PC-3 (cell line): Measurements from ENCODE around the gene GSTA2. TPM values are rescaled to one million over a fixed set of nuclear protein-coding genes. Genes with fewer than 3 reads are reported as not detected.
"Not testable (repeated sequence)": the region's sequence is repeated elsewhere in the genome, so short reads cannot be mapped to it uniquely, and the experiment has no call there.

Experiments
- ATAC-seq: fragments of 200-7000 bp; cut with Tn5 transposase; 2 replicates; pipeline ENCODE4 v1.9.1; 2020; ENCODE audit warnings: mild to moderate bottlenecking, moderate library complexity
- BruUV-seq: library from RNA; stranded (reverse); fragments of 400-500 nt; replicated peaks from 2 replicates; lab custom pipeline; 2021; lab: Mats Ljungman, UMichigan
- CTCF ChIA-PET: fragments of 300-600 bp; sonication (Branson Sonifier 250); formaldehyde crosslinking; loops from one replicate; lab custom pipeline; 2022; ENCODE audit warnings: antibody characterized with exemption; lab: Charles Lee
- POLR2A ChIA-PET: fragments of 300-600 bp; sonication (Branson Sonifier 250); formaldehyde crosslinking; loops from one replicate; lab custom pipeline; 2022; ENCODE audit warnings: antibody characterized with exemption; ENCODE audit not compliant: unreplicated experiment; lab: Charles Lee
- DNase-seq: peaks from one replicate; pipeline ENCODE4 v3.0.0-alpha.2; 2015
- H2AFZ ChIP-seq: fragments of 300-600 bp; sonication (generic); 2 replicates; pipeline ENCODE4 v1.6.0; 2016; ENCODE audit warnings: antibody characterized with exemption, low read length
- H3F3A ChIP-seq: fragments of 300-600 bp; sonication (generic); one replicate; pipeline ENCODE4 v1.6.0; 2017; ENCODE audit warnings: antibody characterized with exemption, low read length, control low read depth, mild to moderate bottlenecking; ENCODE audit not compliant: unreplicated experiment
- H3K27ac ChIP-seq: fragments of 300-600 bp; sonication (generic); 2 replicates; pipeline ENCODE4 v1.5.1; 2016; ENCODE audit warnings: mild to moderate bottlenecking, low read length
- H3K27me3 ChIP-seq: fragments of 300-600 bp; sonication (generic); 2 replicates; pipeline ENCODE4 v1.6.1; 2016; ENCODE audit warnings: low read length, mixed read lengths
- H3K36me3 ChIP-seq: fragments of 300-600 bp; sonication (generic); 2 replicates; pipeline ENCODE4 v1.6.1; 2016; ENCODE audit warnings: low read depth, mixed run types, low read length, mixed read lengths
- H3K4me1 ChIP-seq: fragments of 300-600 bp; sonication (generic); 2 replicates; pipeline ENCODE4 v1.5.1; 2016; ENCODE audit warnings: low read length; ENCODE audit not compliant: insufficient read depth
- H3K4me2 ChIP-seq: fragments of 300-600 bp; sonication (generic); 2 replicates; pipeline ENCODE4 v1.6.0; 2016; ENCODE audit warnings: low read length
- H3K4me3 ChIP-seq: fragments of 300-600 bp; sonication (generic); 2 replicates; pipeline ENCODE4 v1.5.1; 2016; ENCODE audit warnings: mild to moderate bottlenecking, low read length, mixed read lengths
- H3K79me2 ChIP-seq: fragments of 300-600 bp; sonication (generic); 2 replicates; pipeline ENCODE4 v1.6.1; 2017; ENCODE audit warnings: low read length, mixed read lengths
- H3K9ac ChIP-seq: fragments of 300-600 bp; sonication (generic); 2 replicates; pipeline ENCODE4 v1.6.0; 2016; ENCODE audit warnings: mild to moderate bottlenecking, low read length
- H3K9me2 ChIP-seq: fragments of 300-600 bp; sonication (generic); replicated peaks from 2 replicates; pipeline ENCODE4 v1.6.1; 2016; ENCODE audit warnings: mixed run types, low read length, mixed read lengths
- H3K9me3 ChIP-seq: fragments of 300-600 bp; sonication (generic); 2 replicates; pipeline ENCODE4 v1.6.1; 2016; ENCODE audit warnings: low read length, mixed read lengths
- H4K20me1 ChIP-seq: fragments of 300-600 bp; sonication (generic); 2 replicates; pipeline ENCODE4 v1.6.1; 2016; ENCODE audit warnings: low read length, mixed read lengths
- CTCF ChIP-seq: fragments of 300-600 bp; sonication (generic); conservative IDR thresholded peaks from 2 replicates; pipeline ENCODE4 v1.5.1; 2017; ENCODE audit warnings: antibody characterized with exemption, low read depth, mild to moderate bottlenecking, low read length
- EZH2 ChIP-seq: fragments of 300-600 bp; sonication (generic); IDR thresholded peaks from one replicate; pipeline ENCODE4 v1.6.1; 2017; ENCODE audit warnings: antibody characterized with exemption, mild to moderate bottlenecking, low read length; ENCODE audit not compliant: unreplicated experiment
- EZH2phosphoT487 ChIP-seq: fragments of 300-600 bp; sonication (generic); IDR thresholded peaks from 2 replicates; pipeline ENCODE4 v1.6.1; 2018; ENCODE audit warnings: mild to moderate bottlenecking, antibody characterized with exemption, low read length, borderline replicate concordance
- intact Hi-C: fragments of 100-400 bp; cut with micrococcal nuclease; formaldehyde crosslinking; loops from 2 replicates; pipeline ENCODE4 v1.9.0; 2023
- total RNA-seq: library from RNA; depleted of rRNA; stranded (reverse); fragments of >200 nt; gene quantifications from 2 replicates; pipeline ENCODE4 v1.2.3, GENCODE V29; 2014

The GSTA2 gene
- total RNA-seq, 1 experiment from 2014 or later: not detected

DNA sequence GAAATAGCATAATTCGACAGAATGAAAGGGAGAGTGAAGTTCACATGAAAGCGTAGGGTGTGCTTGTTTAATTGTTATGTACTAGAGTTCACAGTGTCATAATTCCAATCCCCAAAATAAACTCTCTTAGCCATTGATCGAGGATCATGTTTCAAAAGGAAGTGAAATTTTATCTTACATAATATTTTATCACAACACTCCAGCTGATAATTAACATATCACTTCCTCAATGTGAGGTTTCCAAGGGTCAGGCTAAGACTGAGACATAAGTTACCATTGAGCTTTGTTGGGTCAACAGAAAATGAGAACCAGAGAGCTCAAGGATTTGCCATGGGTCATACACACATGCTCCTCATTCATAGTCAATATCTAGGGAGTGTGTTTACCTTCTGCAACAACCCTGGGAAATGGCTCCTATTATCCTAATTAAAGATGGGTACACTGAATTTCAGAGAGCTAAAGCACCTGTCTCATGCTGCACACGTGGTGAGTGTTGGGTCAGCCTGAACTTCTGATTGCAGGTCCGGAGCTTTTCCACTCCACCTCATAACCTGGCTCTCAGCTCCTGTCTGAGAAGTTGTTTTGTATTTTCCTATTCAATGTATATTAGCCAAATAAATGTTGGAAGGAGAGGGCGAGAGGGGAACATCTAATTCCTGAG, 3.0 kb downstream of the GSTA2 start:
- intact Hi-C loops: no loop called here
- no peaks in the 10 kb centered on the region for H3K27me3 ChIP-seq

DNA sequence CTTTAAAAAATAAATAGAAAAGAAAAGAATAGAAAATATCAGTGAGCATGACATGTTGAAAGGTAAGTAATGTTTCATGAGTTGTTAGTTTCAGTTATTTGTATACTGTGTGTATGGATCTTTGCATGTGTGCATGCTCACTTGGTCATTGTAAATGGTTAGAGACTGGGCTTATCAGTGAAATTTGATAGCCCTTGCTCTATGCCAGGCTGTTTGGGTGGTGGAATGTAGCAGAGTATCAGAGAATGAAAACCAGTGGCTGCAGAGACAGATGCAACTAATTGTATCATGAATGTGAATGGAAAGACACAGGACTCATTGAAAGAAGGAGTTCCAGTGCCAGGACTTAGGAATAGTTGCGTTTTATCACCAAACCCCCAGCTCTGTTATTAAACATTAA, 4.2 kb downstream of the GSTA2 start:
- no peaks in the 10 kb centered on the region for H3K27me3 ChIP-seq
- ChIA-PET POLR2A (no interaction called here), CTCF (no interaction called here)
- BruUV-seq: no TSS peak
- no peak overlapping the region for H3K4me2 ChIP-seq
- H4K20me1 ChIP-seq: no peaks in the 10 kb centered on the region
- no peaks in the 10 kb centered on the region for H3K4me1 ChIP-seq
- intact Hi-C loops: no loop called here
- no peak overlapping the region for H2AFZ ChIP-seq
- TF ChIP-seq EZH2phosphoT487: no peak
- TF ChIP-seq EZH2: no peak
- no peak for TF ChIP-seq CTCF
- no peak overlapping the region for H3K27ac ChIP-seq
- H3K9me2 ChIP-seq: no peaks in the 10 kb centered on the region
- DNase-seq (no peak), ATAC-seq (no peak)
- no peaks in the 10 kb centered on the region for H3K79me2 ChIP-seq
- no peaks in the 10 kb centered on the region for H3K9me3 ChIP-seq
- H3K9ac ChIP-seq: no peak overlapping the region
- no peak overlapping the region for H3K4me3 ChIP-seq
- no peaks in the 10 kb centered on the region for H3F3A ChIP-seq
- H3K36me3 ChIP-seq: no peaks in the 10 kb centered on the region

More for the DNA sequence above, 3.0 kb downstream of the GSTA2 start:
- BruUV-seq: no TSS peak
- no peak overlapping the region for H3K4me3 ChIP-seq
- H3K9me3 ChIP-seq: no peaks in the 10 kb centered on the region
- DNase-seq (no peak), ATAC-seq (no peak)
- no peaks in the 10 kb centered on the region for H4K20me1 ChIP-seq
- no peak overlapping the region for H3K27ac ChIP-seq
- no peak overlapping the region for H2AFZ ChIP-seq
- no peaks in the 10 kb centered on the region for H3K36me3 ChIP-seq
- ChIA-PET CTCF (no interaction called here), POLR2A (no interaction called here)
- no peaks in the 10 kb centered on the region for H3K4me1 ChIP-seq
- no peaks in the 10 kb centered on the region for H3F3A ChIP-seq
- H3K9me2 ChIP-seq: no peaks in the 10 kb centered on the region
- no peak overlapping the region for H3K4me2 ChIP-seq
- TF ChIP-seq EZH2 (no peak), EZH2phosphoT487 (no peak), CTCF (no peak)
- no peak overlapping the region for H3K9ac ChIP-seq
- H3K79me2 ChIP-seq: no peaks in the 10 kb centered on the region

DNA sequence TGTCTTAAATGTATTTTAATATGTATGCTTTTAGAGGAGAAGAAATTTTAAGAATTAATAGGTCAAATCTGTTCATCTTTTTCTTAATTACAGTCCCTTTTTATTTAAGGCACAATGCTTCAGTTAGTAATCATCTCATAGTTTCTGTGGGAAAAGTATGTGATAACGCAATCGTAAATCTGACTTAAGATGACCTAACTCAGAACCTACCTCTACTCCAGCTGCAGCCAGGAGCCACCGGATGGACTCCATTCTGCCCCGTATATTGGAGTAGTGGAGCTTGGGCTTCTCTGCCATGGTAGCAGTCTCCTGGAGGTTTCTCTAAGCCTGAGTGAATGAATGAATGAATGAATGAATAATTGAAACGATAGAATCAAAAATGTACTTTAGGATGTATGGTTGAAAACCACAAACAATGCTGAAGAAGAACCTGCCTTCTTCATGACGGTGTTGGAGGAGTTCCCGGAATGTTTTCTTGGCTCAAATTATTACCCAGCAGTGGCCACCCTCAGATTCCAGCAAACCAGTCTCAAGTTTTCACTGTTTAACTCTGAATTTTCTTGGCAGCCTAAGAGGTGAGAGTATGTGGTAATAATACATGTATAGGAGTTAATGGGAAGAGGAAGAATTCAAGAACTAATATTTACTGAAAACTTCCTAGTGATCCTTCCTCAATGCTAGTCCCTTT, 5.5 kb downstream of the GSTA2 start:
- H3K9ac ChIP-seq, intact Hi-C loops, H3K4me2 ChIP-seq, H3K4me1 ChIP-seq, H3F3A ChIP-seq, POLR2A ChIA-PET, H2AFZ ChIP-seq, CTCF ChIA-PET, H3K9me3 ChIP-seq, H3K27me3 ChIP-seq, H3K27ac ChIP-seq, H3K4me3 ChIP-seq, ATAC-seq, H3K36me3 ChIP-seq, BruUV-seq, H3K9me2 ChIP-seq, H3K79me2 ChIP-seq, H4K20me1 ChIP-seq: not testable (repeated sequence)
- peak; percentile 60 for DNase-seq
